GM13976 (cell line): ENCODE data around the gene BZW1.

Experiments used
- DNase-seq: peaks from one replicate; pipeline ENCODE4 v3.0.0; 2012; ENCODE audit warnings: low spot score
- CTCF ChIP-seq: IDR thresholded peaks from 2 replicates; pipeline ENCODE4 v1.5.1; 2012; ENCODE audit warnings: borderline replicate concordance, mild to moderate bottlenecking; ENCODE audit not compliant: insufficient read depth; ENCODE audit errors: extremely low read depth, missing control alignments, control extremely low read depth
- in situ Hi-C: fragments of 300-500 bp; cut with MboI; formaldehyde crosslinking; loops from one replicate; pipeline ENCODE4 v1.12.0; 2022; ENCODE audit warnings: low sequenced_read_pairs, mixed read lengths, inconsistent platforms; ENCODE audit not compliant: unreplicated experiment

BZW1 gene

GRCh38 chr2:200869014-200869413, 57.3 kb downstream of the BZW1 start:
- in situ Hi-C loops, result no loop called here
- TF ChIP-seq CTCF, result no peak
- DNase-seq, result no peak

DNA sequence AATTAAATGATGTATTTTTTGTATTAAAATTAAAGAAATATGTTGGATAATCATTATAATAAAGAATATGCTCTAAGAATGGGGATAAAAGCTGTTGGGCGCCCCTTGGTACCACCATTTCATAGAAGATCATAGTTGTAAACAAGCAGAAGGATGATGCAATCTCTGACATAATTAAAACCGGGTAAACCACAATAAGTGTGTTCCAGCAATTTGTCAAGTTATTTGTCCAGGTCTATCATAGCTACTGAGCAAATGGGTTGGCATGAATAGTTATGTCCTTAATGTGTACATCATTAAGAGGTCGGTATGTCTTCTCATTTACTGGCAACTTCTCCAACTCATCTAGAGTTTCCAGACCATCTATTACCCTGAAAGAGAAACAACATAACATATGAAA, 59.4 kb downstream of the BZW1 start:
- TF ChIP-seq CTCF, result no peak
- in situ Hi-C loops, result no loop called here

DNA sequence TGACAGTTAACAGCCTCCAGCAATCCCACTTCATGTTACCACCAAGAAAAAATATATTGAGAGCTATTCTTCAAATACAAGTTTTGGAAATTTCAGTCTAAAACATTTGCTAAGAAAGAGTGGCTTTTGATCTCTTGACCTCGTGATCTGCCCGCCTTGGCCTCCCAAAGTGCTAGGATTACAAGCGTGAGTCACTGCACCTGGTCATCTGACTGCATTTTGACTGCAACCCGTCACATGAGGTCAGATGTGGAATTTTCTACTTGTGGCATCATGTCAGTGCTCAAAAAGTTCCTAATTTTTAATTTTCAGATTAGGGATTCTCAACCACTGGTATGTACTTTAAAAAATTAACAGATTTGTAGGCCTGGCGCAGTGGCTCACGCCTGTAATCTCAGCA, 61.9 kb downstream of the BZW1 start:
- TF ChIP-seq CTCF, result no peak
- no peak for DNase-seq
- in situ Hi-C loops, result no loop called here

More for the DNA sequence above, 59.4 kb downstream of the BZW1 start:
- DNase-seq, result no peak
